Measurements from ENCODE around the gene SGTA.
"Not testable (repeated sequence)": the region's sequence is repeated elsewhere in the genome, so short reads cannot be mapped to it uniquely, and the experiment has no call there.

The SGTA gene

GRCh38 chr19:2715470-2716274 is 67.4 kb downstream of the SGTA start:
- no peak overlapping the region for H3K4me3 ChIP-seq (ENCODE audit: low read depth, low read length)
- DNase-seq (ENCODE audit: low read depth): no peak
- no peak for TF ChIP-seq CTCF (IDR thresholded peaks at IDR 0.05; ENCODE audit: low read depth, low read length, missing control alignments)

- DNase-seq (ENCODE audit: low read depth): no peak
- no peak for TF ChIP-seq CTCF (IDR thresholded peaks at IDR 0.05; ENCODE audit: low read depth, low read length, missing control alignments)
- H3K4me3 ChIP-seq (ENCODE audit: low read depth, low read length): no peak overlapping the region
Measured at GRCh38 chr19:2714531-2715269, 68.4 kb downstream of the SGTA start.

GRCh38 chr19:2714102-2714501 is 69.0 kb downstream of the SGTA start:
- not testable (repeated sequence) for DNase-seq (ENCODE audit: low read depth); H3K4me3 ChIP-seq (ENCODE audit: low read depth, low read length)

GRCh38 chr19:2713170-2713569 is 69.9 kb downstream of the SGTA start:
- H3K4me3 ChIP-seq (ENCODE audit: low read depth, low read length); DNase-seq (ENCODE audit: low read depth): not testable (repeated sequence)

GRCh38 chr19:2711875-2712205 is 71.2 kb downstream of the SGTA start:
- no peak for DNase-seq (ENCODE audit: low read depth)
- no peak overlapping the region for H3K4me3 ChIP-seq (ENCODE audit: low read depth, low read length)
- TF ChIP-seq CTCF (IDR thresholded peaks at IDR 0.05; ENCODE audit: low read depth, low read length, missing control alignments): no peak

- no peak overlapping the region for H3K4me3 ChIP-seq (ENCODE audit: low read depth, low read length)
- TF ChIP-seq CTCF (IDR thresholded peaks at IDR 0.05; ENCODE audit: low read depth, low read length, missing control alignments): no peak
- DNase-seq (ENCODE audit: low read depth): no peak
Measured at GRCh38 chr19:2711172-2711874, 71.8 kb downstream of the SGTA start.

GRCh38 chr19:2706251-2706650 is 76.8 kb downstream of the SGTA start:
- DNase-seq (ENCODE audit: low read depth): no peak
- TF ChIP-seq CTCF (IDR thresholded peaks at IDR 0.05; ENCODE audit: low read depth, low read length, missing control alignments): no peak
- H3K4me3 ChIP-seq (ENCODE audit: low read depth, low read length): no peak overlapping the region

Measured in GM12864 (cell line).